HEK293T (cell line): Measurements from ENCODE around the gene CIAPIN1.

Experiments
- ARNT ChIP-seq: fragments of 450-650 bp; IDR thresholded peaks from 2 replicates; pipeline ENCODE4 v1.6.1; 2017; ENCODE audit warnings: mild to moderate bottlenecking
- BHLHE40 ChIP-seq: fragments of 450-650 bp; IDR thresholded peaks from 2 replicates; pipeline ENCODE4 v1.6.1; 2016; ENCODE audit warnings: mild to moderate bottlenecking, moderate library complexity, borderline replicate concordance
- ELF4 ChIP-seq: fragments of 450-650 bp; IDR thresholded peaks from 2 replicates; pipeline ENCODE4 v1.6.1; 2017; ENCODE audit warnings: antibody characterized with exemption
- FOXA1 ChIP-seq: fragments of 450-650 bp; IDR thresholded peaks from 2 replicates; pipeline ENCODE4 v1.6.1; 2016; ENCODE audit warnings: mild to moderate bottlenecking
- FOXM1 ChIP-seq: fragments of 450-650 bp; IDR thresholded peaks from 2 replicates; pipeline ENCODE4 v1.6.1; 2017; ENCODE audit warnings: mild to moderate bottlenecking, borderline replicate concordance
- HDGF ChIP-seq: fragments of 450-650 bp; IDR thresholded peaks from 2 replicates; pipeline ENCODE4 v1.6.1; 2017; ENCODE audit warnings: antibody characterized with exemption, borderline replicate concordance
- L3MBTL2 ChIP-seq: fragments of 450-650 bp; conservative IDR thresholded peaks from 2 replicates; pipeline ENCODE4 v1.6.1; 2016; ENCODE audit warnings: mild to moderate bottlenecking
- LEF1 ChIP-seq: fragments of 450-650 bp; IDR thresholded peaks from 2 replicates; pipeline ENCODE4 v1.6.1; 2017; ENCODE audit warnings: mild to moderate bottlenecking, borderline replicate concordance
- PKNOX1 ChIP-seq: fragments of 450-650 bp; IDR thresholded peaks from 2 replicates; pipeline ENCODE4 v1.6.1; 2016
- SP1 ChIP-seq: fragments of 450-650 bp; IDR thresholded peaks from 2 replicates; pipeline ENCODE4 v1.6.1; 2017
- SUZ12 ChIP-seq: fragments of 450-650 bp; IDR thresholded peaks from 2 replicates; pipeline ENCODE4 v1.6.1; 2016; ENCODE audit warnings: mild to moderate bottlenecking
- TARDBP ChIP-seq: fragments of 450-650 bp; IDR thresholded peaks from 2 replicates; pipeline ENCODE4 v1.6.1; 2016
- ZNF384 ChIP-seq: fragments of 450-650 bp; IDR thresholded peaks from 2 replicates; pipeline ENCODE4 v1.6.1; 2016

GRCh38 chr16:57462209-57462977, 15.2 kb upstream of the CIAPIN1 start, which contains the start of gene POLR2C:
- TF ChIP-seq TARDBP (no peak), PKNOX1 (no peak), HDGF (0 out of 2 replicates have a peak, but pooled peaks have one; percentile 18), LEF1 (no peak), BHLHE40 (no peak), L3MBTL2 (no peak), FOXA1 (no peak), SP1 (no peak), SUZ12 (no peak), FOXM1 (no peak), ZNF384 (no peak), ELF4 (peak; percentile 94), ARNT (no peak)
